Measurements from ENCODE around the gene OPCML.

GRCh38 chr11:133253570-133253969 lies 278.7 kb downstream of the OPCML start:
- TF ChIP-seq, protein P1, sequence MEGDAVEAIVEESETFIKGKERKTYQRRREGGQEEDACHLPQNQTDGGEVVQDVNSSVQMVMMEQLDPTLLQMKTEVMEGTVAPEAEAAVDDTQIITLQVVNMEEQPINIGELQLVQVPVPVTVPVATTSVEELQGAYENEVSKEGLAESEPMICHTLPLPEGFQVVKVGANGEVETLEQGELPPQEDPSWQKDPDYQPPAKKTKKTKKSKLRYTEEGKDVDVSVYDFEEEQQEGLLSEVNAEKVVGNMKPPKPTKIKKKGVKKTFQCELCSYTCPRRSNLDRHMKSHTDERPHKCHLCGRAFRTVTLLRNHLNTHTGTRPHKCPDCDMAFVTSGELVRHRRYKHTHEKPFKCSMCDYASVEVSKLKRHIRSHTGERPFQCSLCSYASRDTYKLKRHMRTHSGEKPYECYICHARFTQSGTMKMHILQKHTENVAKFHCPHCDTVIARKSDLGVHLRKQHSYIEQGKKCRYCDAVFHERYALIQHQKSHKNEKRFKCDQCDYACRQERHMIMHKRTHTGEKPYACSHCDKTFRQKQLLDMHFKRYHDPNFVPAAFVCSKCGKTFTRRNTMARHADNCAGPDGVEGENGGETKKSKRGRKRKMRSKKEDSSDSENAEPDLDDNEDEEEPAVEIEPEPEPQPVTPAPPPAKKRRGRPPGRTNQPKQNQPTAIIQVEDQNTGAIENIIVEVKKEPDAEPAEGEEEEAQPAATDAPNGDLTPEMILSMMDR (IDR thresholded peaks at IDR 0.05) = no peak
- no peak for TF ChIP-seq EZH2 (IDR thresholded peaks at IDR 0.05; ENCODE audit: borderline replicate concordance, insufficient read depth, low read depth, low read length, poor library complexity, severe bottlenecking)
